ELF-1 (cell line): Measurements from ENCODE around the gene CLP1.

Source experiments
- DNase-seq: peaks from one replicate; pipeline ENCODE4 v3.0.0-alpha.2; 2016; ENCODE audit warnings: low read depth, low spot score

Gene CLP1

DNA sequence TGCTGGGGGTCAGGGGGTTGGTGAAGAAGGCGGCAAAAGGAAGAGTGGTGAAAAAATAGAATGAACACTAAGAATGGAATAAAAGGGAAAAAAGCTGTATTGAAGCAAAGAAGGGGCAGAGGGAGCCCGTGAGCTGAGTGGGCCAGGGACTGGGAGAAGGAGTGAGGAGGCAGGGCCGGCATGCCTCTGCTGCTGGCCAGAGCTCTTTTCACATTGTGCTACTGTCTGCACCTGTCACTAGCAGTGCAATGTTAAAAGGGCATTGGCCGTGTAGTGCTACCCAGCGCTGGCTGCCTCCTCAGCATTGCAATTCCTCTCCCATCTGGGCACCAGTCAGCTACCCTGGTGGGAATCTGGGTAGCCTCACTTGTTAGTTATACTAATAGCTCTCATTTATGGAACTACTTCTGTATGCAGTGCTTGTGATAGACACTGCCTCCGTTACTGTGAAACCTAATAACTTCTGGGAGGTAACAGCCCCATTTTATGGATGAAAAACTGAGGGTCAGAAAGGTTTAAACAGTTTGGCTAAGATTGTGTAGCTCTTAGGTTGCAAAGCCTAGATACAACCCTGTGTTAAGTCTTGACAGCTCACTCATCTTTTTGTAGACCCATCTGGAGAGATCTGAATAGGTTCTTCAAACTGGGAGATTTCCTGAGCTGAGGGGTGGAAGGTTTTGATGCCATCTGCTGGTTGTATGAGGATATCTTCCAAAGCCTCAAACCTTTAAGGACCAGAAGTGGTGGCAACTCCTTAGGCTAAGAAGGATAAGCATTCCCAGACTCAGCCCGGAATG is 16.4 kb upstream of the CLP1 start:
- peak; percentile 56 for DNase-seq

DNA sequence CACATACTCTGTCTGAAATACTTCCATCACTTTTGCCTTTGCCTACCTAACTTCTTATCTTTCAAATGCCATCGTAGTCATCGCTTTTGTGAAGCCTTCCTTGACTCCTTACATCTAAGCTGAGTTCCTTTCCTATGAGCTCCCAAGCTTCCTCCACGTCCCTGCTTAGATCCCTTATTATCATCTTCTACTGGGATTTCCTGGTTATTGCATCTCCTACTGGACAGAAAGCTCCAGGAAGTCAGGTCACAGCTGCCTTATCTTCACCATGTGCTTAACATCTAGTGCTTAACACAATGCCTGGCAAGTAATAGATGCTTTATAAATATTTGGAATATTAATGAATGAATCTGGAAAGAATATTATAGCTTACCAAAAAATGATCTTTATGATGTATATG is 13.8 kb upstream of the CLP1 start:
- DNase-seq = no peak

DNA sequence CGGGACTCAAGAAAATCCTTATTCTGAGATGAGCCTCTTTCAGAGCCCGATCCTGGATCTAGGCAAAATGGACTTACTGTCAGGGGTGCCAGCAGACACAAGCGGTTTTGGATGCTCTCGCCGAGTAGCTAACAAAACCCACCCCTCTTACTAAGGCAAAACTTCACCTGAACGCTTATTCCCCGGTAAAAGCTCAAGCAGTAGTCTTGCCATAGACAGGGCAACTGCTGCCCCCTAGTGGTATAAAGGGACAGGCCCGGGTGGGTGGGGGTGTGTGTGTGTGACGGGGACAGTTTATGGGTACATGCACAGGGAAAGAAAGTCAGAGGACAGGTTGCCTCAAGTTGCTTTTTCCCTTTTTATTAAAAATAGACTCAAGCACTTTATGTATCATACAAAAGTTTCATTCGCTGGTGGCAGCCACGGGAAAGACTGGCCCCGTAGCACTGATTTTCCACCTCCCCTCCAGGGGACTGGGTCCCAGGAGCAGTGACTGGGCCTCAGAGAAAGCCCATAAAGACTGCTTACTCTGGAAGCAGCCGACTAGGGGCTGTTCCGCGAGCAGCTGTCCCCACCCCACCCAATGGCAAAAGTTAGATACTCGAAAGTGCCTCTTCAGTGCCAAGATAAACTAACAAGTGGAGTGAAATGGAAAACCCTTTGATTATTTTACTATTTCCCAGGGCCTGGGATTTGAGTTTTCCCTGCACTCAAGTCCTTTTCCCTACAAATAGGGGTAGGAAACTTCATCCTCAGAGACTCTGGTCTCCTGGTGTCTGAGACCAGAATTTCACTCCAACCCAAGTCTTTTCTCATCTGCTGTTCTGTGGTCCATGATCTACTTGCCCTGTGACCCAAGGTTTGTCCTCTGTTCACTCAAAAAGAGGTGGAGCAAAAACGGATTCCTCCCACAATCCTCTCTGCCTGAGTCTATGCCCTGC is 12.5 kb upstream of the CLP1 start:
- DNase-seq = peak; percentile 87

DNA sequence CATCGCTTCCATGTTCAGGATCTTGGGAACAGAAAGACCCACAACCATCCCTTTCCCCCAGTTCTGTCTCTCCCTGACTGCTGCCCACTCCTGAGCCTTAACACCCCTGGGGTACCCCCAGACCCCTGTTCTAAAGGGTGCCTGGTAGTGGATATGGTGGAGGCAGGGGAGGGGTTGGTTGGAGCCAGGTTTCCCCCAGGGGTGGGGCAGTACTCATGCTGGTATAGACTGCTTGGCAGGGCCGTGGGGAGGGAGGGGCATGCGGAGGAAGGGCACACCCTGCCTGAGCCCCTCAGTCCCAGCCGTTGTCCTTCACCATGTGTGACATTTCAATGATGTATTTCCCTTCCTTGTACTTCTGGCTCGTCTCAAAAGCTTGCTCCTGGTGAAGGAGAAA is 11.9 kb upstream of the CLP1 start:
- DNase-seq = no peak

DNA sequence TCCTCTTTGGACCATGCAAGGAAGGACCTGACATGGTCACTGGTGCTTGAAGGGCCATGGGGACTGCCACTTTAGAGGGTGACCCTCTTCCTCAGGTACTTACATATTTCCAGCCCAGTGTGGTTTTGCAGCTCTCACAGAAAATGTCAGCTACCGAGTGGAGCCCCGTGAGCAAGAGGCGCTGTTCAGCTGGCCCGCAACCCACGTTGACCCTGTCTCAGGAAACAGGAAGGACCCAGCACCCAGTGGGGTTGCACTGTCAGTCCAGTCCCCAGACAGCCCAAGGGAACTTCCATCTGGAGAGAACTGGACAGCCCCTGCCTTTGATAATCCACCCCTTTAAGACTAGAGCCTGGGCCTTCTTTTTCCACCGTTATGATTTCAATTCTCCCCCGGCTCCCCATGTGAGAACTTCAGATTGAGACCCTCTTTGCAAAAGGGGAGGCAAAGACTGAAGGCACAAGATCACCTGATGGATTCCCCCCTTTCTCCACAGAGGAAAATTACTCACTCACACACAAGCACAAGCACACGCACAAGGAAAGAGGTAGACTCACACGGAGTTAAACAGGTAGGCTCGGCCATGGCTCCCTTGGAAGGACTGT is 11.3 kb upstream of the CLP1 start:
- DNase-seq = no peak

DNA sequence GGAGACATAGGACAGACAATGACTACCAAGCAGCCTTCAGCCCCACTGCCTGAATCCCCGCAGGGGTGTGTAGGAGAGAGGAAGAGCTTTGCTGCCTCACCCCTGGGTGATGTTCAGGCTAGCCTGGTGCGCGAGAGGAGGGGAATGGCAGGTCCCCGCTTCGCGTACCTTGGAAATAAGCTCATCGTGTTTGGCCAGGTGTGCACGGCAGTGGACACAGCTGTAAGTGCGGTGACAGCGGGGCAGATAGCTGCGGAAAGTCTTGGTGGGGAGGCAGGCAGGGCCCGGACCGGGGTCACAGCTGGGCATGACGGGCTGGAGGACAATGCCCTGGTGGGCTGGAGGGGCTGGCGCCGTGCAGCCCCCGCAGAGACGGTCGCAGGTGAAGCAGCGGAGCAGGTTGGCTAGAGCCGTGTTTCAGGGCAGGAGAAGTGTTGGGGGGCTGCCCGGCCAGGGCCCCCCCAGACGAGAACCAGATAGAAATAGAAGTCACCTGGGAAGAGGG is 10.7 kb upstream of the CLP1 start:
- DNase-seq = peak; percentile 46

DNA sequence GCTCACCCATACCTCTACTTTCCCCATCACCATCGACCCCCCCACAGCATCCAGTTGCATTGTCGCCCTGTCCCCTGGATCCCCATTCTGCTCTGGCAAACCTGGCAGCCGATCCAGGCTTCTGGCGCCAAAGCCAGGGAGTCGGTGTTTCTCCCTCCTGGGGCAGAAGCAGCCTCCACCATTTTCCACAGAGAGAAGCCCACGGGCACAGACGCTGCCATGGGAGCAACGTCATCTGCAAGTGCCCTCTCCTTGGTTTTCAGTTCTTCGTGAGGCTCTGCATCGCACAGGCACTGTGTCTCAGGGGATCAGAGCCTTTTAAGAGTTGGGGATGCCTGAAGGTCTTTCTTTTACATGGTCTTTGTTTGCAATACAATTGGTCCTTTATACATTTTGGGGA is 10.2 kb upstream of the CLP1 start:
- DNase-seq = no peak

DNA sequence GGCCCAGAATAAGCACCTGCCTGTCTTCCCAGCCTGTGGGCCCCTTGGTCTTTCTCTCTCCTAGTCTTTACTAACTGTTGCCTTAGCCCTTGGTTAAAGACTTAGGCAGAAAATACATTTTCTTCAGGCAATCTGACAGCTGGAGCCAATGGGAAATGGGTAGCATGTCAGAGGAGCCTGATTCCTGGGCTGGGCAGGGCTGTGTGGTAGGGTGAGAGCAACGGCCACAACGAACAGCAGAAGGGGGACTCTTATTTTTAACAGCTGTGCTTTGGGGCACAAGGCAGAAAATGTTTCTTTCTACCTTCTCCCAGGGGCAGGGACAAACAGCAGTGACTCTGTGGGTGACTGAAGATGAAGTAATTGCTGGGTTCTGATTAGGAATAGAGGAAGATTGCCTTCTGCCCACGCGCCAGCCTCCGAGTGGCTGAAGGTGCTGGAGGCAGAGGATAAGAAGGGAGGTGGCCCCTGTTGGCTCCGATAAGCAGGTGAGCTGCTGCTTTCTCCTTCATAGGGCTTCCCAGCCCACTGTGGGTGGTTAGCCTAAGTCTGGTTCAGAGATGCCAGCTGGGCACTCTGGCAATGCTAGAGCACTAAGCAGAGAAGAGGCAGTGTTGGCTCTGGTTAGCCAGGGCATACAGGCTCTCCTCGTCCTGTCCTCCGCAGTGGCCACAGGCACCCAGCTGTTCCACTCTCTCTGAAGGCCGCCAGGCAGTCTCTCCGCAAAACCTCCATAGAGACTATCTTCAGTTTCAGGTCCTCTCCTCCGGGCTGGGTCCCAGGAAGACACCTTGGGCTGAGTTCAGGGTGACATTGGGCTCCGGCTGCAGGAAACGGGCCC is 9.4 kb upstream of the CLP1 start:
- peak; percentile 52 for DNase-seq

DNA sequence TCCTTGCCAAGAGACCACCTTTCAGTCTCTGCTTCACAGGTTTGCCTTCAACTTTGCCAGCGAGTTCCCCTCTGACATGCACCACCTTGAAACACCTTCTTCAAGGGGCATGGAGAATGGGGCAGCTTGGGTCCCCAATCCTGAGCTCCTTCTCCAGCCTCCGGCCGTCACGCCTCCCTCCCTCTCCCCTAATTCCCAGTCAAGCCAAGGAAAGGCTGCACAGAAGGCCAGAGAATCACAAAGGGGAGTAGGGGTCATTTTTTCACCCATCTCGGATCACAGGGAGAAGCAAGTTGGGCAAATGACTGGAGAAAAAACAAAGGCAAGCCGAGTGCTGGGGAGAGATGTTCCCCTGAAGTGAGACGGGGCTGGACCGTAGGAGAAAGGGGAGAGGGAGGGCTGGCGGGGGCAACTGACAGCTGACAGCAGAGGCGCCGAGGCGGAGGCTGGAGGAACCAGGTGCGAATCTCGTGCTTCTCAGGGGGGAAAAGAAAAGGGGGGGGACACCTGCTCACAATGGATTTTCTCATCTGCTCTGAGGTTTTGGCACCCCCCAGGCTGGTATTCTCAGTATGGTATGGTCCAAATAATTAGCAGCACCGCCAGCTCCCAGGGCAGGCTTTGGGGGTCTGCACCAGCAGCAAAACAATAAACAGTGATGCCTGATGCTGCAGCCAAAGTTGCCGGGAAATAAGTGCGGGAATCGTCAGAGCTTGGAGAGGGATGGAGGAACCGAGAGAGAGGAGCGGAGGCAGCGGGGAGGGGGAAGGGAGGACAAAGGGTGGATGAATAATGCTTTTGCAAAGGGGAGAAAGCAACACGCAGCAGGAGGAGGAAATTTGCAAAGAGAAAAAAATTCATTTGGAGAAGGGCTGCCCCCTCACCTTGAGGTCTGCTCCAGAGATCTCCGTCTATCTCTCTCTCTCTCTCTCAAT is 8.5 kb upstream of the CLP1 start:
- DNase-seq = peak; percentile 60

DNA sequence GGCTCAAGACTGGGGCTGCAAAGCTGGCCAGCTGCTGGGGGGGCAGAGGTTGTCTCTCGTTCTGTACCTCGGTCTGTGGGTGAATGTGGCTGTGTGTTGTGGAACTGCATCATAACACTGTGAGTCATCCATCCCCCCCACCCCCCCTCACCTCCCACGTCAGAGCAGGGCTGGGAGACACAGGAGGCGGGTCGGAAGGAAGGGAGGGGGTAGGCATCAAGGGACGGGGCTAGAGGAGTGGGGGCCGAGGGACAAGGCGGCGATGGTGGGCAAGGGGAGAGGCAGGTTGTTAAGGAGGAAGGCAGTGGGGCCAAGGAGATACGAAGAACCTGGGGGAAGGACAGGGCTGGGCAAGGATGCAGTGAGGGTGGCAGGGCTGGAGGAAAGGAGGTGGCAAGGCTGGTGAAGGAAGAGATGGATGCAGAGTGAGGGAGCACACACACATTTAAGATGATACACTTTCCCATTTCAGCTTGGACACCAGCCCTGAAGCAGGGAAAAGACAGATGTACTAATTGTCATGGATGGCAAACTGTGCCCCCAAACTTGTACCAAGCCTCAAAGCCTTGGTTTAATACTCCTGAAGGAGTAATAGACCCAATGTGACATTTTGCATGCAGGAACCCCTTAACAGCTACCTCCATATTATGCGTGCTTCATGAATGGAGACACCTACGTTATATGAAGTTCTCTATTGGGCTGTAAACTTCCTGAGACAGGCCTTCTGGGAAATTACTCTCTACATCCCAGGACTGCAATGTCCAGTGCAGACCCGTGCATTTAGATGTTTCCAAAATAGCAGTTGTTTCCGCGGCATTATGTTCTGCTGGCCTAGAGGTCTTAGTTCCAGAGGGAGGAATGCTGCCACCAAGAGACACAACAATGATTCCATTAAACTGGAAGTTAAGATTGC is 7.5 kb upstream of the CLP1 start, which contains the start of gene YPEL4:
Gene YPEL4, minus strand, starts transcription at position 87 of the 913 bp plus-strand sequence. CDS start 2,805 bp downstream, outside the sequence.
- DNase-seq = peak; percentile 74

DNA sequence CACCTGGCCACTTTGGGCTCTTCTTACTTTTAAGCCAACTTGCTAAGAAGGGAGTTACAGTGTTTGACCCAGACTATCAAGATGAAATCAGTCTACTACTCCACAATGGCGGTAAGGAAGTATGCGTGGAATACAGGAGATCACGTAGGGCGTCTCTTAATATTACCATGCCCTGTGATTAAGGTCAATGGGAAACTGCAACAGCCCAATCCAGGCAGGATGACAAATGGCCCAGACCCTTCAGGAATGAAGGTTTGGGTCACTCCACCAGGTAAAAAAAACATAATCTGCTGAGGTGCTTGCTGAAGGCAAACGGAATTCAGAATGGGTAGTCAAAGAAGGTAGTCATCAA is 6.8 kb upstream of the CLP1 start:
- DNase-seq = no peak

DNA sequence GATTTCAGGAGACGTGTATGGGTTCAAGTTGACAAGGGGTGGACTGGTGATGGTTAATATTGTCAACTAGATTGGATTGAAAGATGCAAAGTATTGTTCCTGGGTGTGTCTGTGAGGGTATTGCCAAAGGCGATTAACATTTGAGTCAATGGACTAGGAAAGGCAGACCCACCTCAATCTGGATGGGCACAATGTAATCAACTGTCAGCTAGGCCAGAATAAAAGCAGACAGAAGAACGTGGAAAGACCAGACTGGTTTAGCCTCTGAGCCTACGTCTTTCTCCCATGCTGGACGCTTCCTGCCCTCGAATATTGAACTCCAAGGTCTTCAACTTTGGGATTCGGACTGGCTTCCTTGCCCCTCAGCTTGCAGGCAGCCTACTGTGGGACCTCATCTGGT is 6.2 kb upstream of the CLP1 start:
- no peak for DNase-seq

DNA sequence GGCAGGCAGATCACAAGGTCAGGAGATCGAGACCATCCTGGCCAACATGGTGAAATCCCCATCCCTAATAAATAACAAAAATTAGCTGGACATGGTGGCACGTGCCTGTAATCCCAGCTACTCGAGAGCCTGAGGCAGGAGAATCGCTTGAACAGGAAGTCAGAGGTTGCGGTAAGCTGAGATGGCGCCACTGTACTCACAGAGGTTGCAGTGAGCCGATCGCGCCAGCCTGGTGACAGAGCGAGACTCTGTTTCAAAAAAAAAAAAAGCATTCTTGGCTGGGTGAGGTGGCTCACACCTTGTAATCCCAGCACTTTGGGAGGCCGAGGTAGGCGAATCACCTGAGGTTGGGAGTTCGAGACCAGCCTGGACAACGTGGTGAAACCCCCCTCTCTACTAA is 5.3 kb upstream of the CLP1 start:
- peak; percentile 71 for DNase-seq

DNA sequence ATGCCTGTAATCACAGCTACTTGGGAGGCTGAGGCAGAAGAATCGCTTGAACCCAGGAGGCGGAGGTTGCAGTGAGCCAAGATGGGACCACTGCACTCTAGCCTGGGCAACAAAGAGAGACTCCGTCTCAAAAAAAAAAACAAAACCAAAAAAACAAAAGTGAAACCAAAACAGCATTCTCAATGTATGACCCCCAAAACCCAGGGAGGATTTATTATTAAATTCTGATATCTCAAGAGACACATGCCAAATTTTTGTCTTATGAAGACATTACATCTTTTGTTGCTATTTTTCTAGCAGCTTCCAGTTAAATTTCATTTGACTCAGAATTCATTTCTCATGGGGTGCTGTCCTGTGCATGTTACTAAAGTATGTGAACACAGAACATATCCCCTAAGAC is 4.9 kb upstream of the CLP1 start:
- no peak for DNase-seq

DNA sequence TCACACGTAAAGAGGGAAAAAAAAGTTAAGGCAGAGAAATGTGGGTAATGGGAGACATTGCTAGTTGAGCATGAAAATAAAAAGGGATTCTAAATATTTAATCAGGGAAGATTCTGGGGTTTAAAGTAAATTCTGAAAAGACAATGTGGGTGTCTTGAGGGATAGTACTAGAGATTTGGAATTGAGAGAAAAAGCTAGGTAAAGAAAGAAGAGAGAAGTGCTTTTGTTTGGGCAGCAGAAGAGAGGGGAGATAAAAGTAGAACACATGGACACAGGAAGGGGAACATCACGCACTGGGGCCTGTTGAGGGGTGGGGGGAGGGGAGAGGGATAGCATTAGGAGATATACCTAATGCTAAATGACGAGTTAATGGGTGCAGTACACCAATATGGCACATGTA is 4.4 kb upstream of the CLP1 start:
- no peak for DNase-seq

DNA sequence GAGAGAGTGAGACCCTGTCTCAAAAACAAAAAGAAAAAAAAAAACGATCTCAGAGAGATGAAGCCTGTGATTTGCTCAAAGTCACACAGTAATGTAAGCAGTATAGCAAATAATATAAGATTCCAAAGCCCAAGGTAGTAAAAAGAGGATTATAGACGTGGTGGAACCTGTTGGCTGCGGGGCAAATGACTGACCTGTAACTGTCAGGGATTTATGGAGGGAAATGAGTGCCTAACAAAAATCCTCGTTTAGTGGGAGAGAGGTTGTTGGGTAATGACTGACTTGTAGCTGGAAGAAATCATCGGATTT is 723 bp upstream of the CLP1 start:
- no peak for DNase-seq

DNA sequence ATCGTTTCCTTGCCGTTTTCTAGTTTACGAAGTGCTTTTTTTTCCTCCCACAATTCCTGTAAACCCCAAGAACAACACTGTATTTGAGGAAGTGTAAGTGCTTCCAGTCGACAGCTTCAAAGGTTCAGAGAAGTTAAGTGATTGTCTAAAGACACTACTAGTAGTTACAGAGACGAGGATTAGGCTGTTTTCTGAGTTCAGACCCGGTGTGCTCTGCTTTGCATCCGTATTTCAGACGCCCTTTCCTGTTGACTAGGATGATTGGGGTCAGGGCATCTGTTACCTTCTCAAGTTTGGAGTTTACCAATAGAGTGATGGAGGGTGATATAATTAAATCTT is 430 bp downstream of the CLP1 start:
- no peak for DNase-seq

DNA sequence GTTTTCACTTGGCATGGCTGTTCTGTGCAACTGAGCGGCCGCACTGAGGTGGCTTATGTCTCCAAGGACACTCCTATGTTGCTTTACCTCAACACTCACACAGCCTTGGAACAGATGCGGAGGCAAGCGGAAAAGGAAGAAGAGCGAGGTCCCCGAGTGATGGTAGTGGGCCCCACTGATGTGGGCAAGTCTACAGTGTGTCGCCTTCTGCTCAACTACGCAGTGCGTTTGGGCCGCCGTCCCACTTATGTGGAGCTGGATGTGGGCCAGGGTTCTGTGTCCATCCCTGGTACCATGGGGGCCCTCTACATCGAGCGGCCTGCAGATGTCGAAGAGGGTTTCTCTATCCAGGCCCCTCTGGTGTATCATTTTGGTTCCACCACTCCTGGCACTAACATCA is 2.1 kb downstream of the CLP1 start:
- no peak for DNase-seq

DNA sequence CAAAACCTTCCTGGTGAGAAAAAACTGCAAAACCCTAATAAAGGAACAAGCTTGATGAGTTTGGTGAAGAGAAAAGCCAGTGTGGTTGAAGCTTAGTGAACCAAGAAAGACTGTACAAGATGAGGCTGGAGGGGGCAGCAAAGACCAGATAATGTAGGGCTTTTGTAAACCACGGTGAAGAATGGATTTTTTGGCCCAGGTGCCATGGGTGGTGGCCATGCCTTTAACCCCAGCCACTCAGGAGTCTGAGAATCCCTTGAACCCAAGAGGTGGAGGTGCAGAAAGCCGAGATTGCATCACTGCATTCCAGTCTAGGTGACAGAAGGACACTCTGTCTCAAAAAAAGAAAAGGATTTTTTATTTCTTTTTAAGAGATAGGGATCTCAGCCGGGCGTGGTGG is 5.3 kb downstream of the CLP1 start:
- peak; percentile 28 for DNase-seq
